BJ (cell line): Measurements from ENCODE around the gene NUP62. TPM values are rescaled to one million over a fixed set of nuclear protein-coding genes. Genes with fewer than 3 reads are reported as not detected.
A peak's percentile ranks its signal among the peaks of the same experiment; 100 is the strongest.

ENCODE experiments used
- CTCF ChIA-PET: fragments of 350-600 bp; formaldehyde crosslinking; extraction: SDS; loops from one replicate; lab custom pipeline; 2021; ENCODE audit warnings: antibody characterized with exemption, inconsistent platforms; lab: Yijun Ruan, JAX
- POLR2A ChIA-PET: fragments of 300-600 bp; sonication (Branson Sonifier 250); formaldehyde crosslinking; extraction: SDS; loops from one replicate; lab custom pipeline; 2021; ENCODE audit warnings: antibody characterized with exemption; lab: Charles Lee
- DNase-seq: peaks from one replicate; pipeline ENCODE4 v3.0.0-alpha.2; 2011; ENCODE audit warnings: low read depth
- H3K27me3 ChIP-seq: 2 replicates; pipeline ENCODE4 v1.6.0; 2011; ENCODE audit warnings: low read length; ENCODE audit not compliant: control insufficient read depth, insufficient read depth
- H3K36me3 ChIP-seq: 2 replicates; pipeline ENCODE4 v1.5.1; 2011; ENCODE audit warnings: low read length; ENCODE audit not compliant: control insufficient read depth, insufficient read depth
- H3K4me3 ChIP-seq: 2 replicates; pipeline ENCODE4 v1.5.1; 2011; ENCODE audit warnings: low read depth, mild to moderate bottlenecking, control low read depth, low read length
- polyA plus RNA-seq: library from polyadenylated mRNA; depleted of rRNA; stranded (reverse); fragments of >200 nt; gene quantifications from 2 replicates; pipeline ENCODE4 v1.2.3, GENCODE V29; 2011
- TF ChIP-seq, protein P1 (sequence below): IDR thresholded peaks from 2 replicates; pipeline ENCODE4 v1.5.1; 2011; ENCODE audit warnings: low read depth, mild to moderate bottlenecking, control low read depth, inconsistent platforms, low read length, moderate library complexity; ENCODE audit not compliant: insufficient read depth

The NUP62 gene
- polyA plus RNA-seq, 1 experiment, result 15.1 TPM

DNA sequence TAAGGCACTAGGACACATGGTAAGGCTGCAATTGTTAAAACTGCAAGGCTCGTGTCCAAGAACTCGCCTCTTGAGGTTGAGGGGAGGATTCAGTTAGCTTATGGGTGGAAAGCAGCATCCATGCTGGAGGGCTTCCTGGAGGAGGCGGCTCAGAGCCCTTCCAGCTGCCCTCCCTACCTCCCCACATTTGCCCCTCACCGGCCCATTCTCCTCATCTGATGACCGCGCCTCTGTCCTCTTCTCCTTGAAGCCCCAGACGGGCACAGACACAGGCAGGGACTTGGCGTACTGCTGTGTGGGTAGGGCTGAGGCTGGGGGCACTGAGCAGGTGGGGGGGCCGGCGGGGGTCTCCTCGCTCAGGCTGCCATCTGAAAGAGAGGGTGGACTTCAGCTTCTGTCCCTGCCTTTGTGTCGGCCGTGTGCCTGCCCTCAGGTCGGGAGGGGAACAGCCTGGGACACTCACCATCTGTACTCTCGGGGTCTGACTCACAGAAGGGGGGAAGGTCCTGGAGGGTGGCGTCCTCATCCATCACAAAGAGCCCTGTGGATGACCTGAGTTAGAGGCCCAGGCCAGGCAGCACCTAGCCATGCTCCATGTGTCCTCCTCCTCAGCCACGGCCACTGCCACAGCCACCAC, 57.8 kb downstream of the NUP62 start:
- ChIA-PET POLR2A (no interaction called here), CTCF (no interaction called here)
- no peaks in the 10 kb centered on the region for H3K27me3 ChIP-seq
- TF ChIP-seq, protein P1, sequence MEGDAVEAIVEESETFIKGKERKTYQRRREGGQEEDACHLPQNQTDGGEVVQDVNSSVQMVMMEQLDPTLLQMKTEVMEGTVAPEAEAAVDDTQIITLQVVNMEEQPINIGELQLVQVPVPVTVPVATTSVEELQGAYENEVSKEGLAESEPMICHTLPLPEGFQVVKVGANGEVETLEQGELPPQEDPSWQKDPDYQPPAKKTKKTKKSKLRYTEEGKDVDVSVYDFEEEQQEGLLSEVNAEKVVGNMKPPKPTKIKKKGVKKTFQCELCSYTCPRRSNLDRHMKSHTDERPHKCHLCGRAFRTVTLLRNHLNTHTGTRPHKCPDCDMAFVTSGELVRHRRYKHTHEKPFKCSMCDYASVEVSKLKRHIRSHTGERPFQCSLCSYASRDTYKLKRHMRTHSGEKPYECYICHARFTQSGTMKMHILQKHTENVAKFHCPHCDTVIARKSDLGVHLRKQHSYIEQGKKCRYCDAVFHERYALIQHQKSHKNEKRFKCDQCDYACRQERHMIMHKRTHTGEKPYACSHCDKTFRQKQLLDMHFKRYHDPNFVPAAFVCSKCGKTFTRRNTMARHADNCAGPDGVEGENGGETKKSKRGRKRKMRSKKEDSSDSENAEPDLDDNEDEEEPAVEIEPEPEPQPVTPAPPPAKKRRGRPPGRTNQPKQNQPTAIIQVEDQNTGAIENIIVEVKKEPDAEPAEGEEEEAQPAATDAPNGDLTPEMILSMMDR, result no peak
- peaks cover 3% of the 10 kb centered on the region; the same call in 1 of the 2 replicates for H3K36me3 ChIP-seq
- no peak overlapping the region for H3K4me3 ChIP-seq
- DNase-seq, result no peak

DNA sequence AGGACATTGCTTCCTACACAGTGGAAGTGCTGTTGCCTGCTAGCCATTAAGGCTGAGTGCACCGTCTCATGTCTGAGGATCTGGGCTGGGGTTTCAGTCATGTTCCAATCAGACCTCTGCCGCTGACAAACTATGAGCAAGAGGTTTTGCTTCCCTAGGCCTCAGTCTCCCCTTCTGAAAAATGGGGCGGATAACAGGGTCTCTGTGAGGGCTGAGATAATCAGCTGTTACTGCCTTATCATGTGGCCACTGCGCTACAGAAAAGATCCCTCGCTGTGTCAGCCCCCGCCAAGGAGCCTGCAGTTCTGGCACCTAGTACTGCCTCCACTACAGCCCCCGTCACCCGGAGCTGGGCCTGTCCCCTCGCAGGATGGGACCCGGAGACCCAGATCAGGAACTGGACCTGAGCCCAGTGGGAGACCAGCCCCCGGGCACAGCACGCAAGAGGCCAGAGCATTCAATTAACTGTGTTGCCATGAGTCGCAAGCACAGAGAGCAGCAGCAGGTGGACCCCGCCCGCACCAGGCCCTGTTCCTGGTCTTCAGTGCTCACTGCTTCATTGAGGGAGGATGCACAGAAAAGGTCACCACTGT, 58.9 kb downstream of the NUP62 start:
- Histone ChIP-seq H3K4me3 (peak overlapping the region; percentile 45), H3K27me3 (no peaks in the 10 kb centered on the region), H3K36me3 (peaks cover 3% of the 10 kb centered on the region; the same call in 1 of the 2 replicates)
- TF ChIP-seq, protein P1, result no peak
- CTCF ChIA-PET, result no interaction called here
- DNase-seq, result no peak
- POLR2A ChIA-PET, result interaction anchor here (0.6 kb wide), 1 partner anchor 397 kb away, joined by 3 read pairs; no protein-coding TSS in a partner anchor

DNA sequence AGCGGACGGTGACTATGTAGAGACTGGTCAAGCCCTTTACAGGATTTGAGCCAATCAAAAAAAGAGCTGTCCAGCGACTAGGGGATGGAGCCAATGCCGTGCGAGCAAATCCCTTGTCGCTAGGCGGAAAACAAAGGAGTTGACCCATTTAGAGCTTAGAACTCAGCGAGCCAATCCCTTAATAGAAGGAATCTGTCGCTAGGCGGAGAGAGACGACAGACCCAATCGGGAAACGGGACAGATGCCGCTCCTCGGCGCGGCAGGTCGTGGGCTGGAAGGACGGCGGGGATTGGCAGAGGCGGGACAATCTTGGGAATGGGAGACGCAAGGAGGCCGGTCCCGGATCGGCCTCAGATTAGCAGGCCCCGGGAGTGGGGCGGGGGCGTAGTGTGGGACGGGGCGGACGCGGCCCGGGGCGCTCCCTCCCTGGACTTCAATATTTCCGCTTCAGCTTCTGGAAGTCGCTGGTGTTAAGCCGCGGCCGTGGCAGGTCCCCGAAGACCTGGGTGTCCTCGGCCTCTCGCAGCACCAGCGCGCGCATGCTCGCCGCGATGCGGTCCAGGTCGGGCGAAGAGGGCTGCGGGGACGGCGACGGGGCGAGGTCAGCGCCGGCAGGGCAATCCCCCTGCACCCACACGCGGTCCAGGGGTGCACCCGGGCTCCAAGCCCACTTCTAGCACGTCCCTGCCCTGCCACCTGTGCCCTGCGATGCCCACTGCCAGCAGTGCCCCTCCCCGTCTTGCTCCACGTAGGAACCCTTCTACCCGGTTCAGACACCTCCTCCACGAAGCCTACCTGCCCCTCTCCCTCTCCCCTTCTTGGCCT, 59.6 kb downstream of the NUP62 start:
- Histone ChIP-seq H3K27me3 (no peaks in the 10 kb centered on the region), H3K4me3 (peak overlapping the region; percentile 45), H3K36me3 (peaks cover 5% of the 10 kb centered on the region)
- TF ChIP-seq, protein P1, result no peak
- CTCF ChIA-PET, result no interaction called here
- POLR2A ChIA-PET, result interaction anchor here (0.5 to 1.0 kb wide), 4 partner anchors 19 to 194 kb away, joined by 3 to 10 read pairs (median 4); no protein-coding TSS in a partner anchor
- peak; percentile 100 for DNase-seq

DNA sequence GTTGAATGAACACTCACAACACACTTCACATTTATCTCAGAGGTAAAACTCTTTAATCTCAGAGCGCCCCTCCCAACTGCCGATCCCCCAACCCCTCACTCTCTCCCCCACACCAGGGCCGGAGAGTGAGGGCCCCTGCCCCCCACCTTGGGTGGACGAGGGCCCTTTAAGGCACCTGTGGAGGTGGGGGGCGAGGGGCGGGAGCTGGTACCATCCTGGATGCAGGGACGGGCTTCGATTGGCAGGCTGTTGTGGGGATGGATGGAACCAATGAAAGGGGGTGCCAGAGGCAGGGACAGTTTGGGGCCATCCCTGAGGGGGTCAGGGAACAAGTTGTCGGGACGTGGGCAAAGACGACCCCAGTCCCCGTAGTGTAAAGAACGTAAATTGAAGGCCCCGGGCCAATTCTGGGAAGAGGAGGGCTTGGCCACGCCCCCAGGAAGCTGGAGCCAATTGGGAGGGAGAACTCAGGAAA, 60.3 kb downstream of the NUP62 start:
- CTCF ChIA-PET, result no interaction called here
- Histone ChIP-seq H3K4me3 (peak overlapping the region; percentile 39), H3K36me3 (peaks cover 9% of the 10 kb centered on the region), H3K27me3 (no peaks in the 10 kb centered on the region)
- DNase-seq, result no peak
- POLR2A ChIA-PET, result interaction anchor here (0.5 to 1.0 kb wide), 3 partner anchors 19 to 104 kb away, joined by 3 to 4 read pairs (median 3); no protein-coding TSS in a partner anchor
- TF ChIP-seq, protein P1, result no peak
